Neural crest cell (in vitro differentiated cells): ENCODE data around the gene OSBPL2. TPM values are rescaled to one million over a fixed set of nuclear protein-coding genes. Genes with fewer than 3 reads are reported as not detected.

Experiments used
- DNase-seq: peaks from one replicate; pipeline ENCODE4 v3.0.0; 2021; ENCODE audit warnings: low read depth, mixed read lengths, low spot score
- H3K27ac Mint-ChIP-seq: one replicate; pipeline ENCODE4 v1.8.0; 2021; ENCODE audit warnings: mild to moderate bottlenecking, mixed read lengths; ENCODE audit not compliant: unreplicated experiment
- H3K27me3 Mint-ChIP-seq: 2 replicates; pipeline ENCODE4 v1.8.0; 2021; ENCODE audit warnings: low read depth, mild to moderate bottlenecking, mixed read lengths
- H3K36me3 Mint-ChIP-seq: 2 replicates; pipeline ENCODE4 v1.8.0; 2021; ENCODE audit warnings: low read depth, mild to moderate bottlenecking, mixed read lengths
- H3K4me1 Mint-ChIP-seq: 2 replicates; pipeline ENCODE4 v1.8.0; 2021; ENCODE audit warnings: mixed read lengths
- H3K4me3 Mint-ChIP-seq: one replicate; pipeline ENCODE4 v1.8.0; 2021; ENCODE audit warnings: mild to moderate bottlenecking, mixed read lengths
- H3K9me3 Mint-ChIP-seq: 2 replicates; pipeline ENCODE4 v1.8.0; 2021; ENCODE audit warnings: mixed read lengths
- total RNA-seq: library from RNA; stranded (reverse); gene quantifications from 2 replicates; pipeline ENCODE4 v1.2.1, GENCODE V29; 2021
- TF ChIP-seq, protein P1 (sequence below): fragments of 200-600 bp; sonication (generic); conservative IDR thresholded peaks from 2 replicates; pipeline ENCODE4 v1.5.0; 2021; ENCODE audit warnings: antibody characterized with exemption, mild to moderate bottlenecking

OSBPL2 gene
- total RNA-seq, 1 donor from 2014 or later = 33.1 TPM

GRCh38 chr20:62259294-62259565 lies 20.9 kb downstream of the OSBPL2 start:
- no peak for DNase-seq
- peaks cover 3% of the 10 kb centered on the region for H3K36me3 Mint-ChIP-seq
- TF ChIP-seq, protein P1, sequence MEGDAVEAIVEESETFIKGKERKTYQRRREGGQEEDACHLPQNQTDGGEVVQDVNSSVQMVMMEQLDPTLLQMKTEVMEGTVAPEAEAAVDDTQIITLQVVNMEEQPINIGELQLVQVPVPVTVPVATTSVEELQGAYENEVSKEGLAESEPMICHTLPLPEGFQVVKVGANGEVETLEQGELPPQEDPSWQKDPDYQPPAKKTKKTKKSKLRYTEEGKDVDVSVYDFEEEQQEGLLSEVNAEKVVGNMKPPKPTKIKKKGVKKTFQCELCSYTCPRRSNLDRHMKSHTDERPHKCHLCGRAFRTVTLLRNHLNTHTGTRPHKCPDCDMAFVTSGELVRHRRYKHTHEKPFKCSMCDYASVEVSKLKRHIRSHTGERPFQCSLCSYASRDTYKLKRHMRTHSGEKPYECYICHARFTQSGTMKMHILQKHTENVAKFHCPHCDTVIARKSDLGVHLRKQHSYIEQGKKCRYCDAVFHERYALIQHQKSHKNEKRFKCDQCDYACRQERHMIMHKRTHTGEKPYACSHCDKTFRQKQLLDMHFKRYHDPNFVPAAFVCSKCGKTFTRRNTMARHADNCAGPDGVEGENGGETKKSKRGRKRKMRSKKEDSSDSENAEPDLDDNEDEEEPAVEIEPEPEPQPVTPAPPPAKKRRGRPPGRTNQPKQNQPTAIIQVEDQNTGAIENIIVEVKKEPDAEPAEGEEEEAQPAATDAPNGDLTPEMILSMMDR = no peak
- H3K4me1 Mint-ChIP-seq = no peaks in the 10 kb centered on the region
- no peak overlapping the region for H3K27ac Mint-ChIP-seq
- H3K4me3 Mint-ChIP-seq = no peak overlapping the region
- H3K9me3 Mint-ChIP-seq = no peaks in the 10 kb centered on the region
- no peaks in the 10 kb centered on the region for H3K27me3 Mint-ChIP-seq

- no peaks in the 10 kb centered on the region for H3K4me1 Mint-ChIP-seq
- no peaks in the 10 kb centered on the region for H3K9me3 Mint-ChIP-seq
- TF ChIP-seq, protein P1 = no peak
- no peaks in the 10 kb centered on the region for H3K27me3 Mint-ChIP-seq
- H3K27ac Mint-ChIP-seq = no peak overlapping the region
- peaks cover 11% of the 10 kb centered on the region for H3K36me3 Mint-ChIP-seq
- H3K4me3 Mint-ChIP-seq = no peak overlapping the region
- no peak for DNase-seq
These were observed 23.7 kb downstream of the OSBPL2 start for GRCh38 chr20:62262064-62262463.

DNA sequence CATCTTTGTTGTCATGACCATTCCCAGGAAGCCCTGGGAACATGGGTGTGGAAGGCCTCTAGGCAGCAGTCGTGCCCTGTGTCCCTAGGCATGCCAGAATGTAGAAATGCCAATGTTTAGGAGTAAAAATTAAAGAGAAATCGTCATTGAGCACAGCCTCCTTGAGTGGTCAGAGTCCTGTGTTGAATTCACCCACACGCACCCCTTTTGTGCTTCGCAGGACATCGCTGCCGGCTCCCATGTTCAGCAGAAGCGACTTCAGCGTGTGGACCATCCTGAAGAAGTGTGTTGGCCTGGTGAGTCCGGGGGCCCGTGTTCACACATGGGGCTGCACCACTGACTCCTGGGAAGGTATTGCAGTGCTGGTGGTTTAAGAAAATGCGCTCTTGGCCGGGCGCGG lies 25.1 kb downstream of the OSBPL2 start:
- Mint-ChIP-seq H3K27me3 (no peaks in the 10 kb centered on the region), H3K9me3 (no peaks in the 10 kb centered on the region), H3K27ac (no peak overlapping the region), H3K36me3 (peaks cover 11% of the 10 kb centered on the region), H3K4me1 (no peaks in the 10 kb centered on the region), H3K4me3 (no peak overlapping the region)
- DNase-seq = no peak
- TF ChIP-seq, protein P1 = no peak

DNA sequence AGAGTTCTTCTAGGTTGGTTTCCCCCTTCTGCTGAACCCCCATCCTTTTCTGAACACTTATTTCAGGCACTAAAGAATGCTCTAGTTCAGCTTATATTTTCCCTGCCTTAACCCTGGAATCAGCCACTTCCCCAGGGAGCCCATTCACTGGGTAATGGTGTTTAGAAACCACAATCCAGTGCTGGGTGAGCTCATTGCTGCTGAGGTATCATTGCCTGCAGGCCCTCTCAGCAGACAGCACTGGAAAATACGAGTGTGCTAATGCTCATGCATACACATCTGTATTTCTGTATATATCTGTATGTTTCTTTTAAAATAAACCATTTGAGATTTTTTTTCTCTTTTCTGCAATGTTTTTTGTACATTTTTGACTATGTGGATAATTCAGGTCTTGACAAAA lies 27.0 kb downstream of the OSBPL2 start:
- Mint-ChIP-seq H3K27ac (no peak overlapping the region), H3K4me1 (no peaks in the 10 kb centered on the region), H3K9me3 (no peaks in the 10 kb centered on the region), H3K4me3 (no peak overlapping the region), H3K36me3 (peaks cover 11% of the 10 kb centered on the region), H3K27me3 (no peaks in the 10 kb centered on the region)
- TF ChIP-seq, protein P1 = no peak
- DNase-seq = no peak

DNA sequence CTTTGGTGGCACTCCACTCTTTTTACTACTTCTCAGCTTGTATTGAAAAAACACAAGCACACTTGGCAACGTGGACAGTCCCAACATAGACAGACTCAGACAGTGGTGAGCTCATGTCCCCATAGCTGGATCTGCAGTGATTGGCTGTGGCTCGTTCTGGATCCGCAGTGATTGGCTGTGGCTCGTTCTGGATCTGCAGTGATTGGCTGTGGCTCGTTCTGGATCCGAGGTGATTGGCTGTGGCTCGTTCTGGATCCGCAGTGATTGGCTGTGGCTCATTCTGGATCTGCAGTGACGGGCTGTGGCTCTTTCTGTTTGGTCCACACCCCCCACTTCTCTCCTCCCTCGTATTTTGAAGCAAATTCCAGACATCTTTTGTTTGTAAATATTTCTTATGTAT lies 28.0 kb downstream of the OSBPL2 start:
- no peak for DNase-seq

More for the DNA sequence above, 28.0 kb downstream of the OSBPL2 start:
- Mint-ChIP-seq H3K27ac (no peak overlapping the region), H3K9me3 (no peaks in the 10 kb centered on the region), H3K4me3 (no peak overlapping the region), H3K4me1 (no peaks in the 10 kb centered on the region), H3K27me3 (no peaks in the 10 kb centered on the region), H3K36me3 (peaks cover 11% of the 10 kb centered on the region)
- TF ChIP-seq, protein P1 = no peak
